ENCODE results near the gene EXPH5.

GRCh38 chr11:108571001-108571400, 22.6 kb downstream of the EXPH5 start:
- TF ChIP-seq CTCF (IDR thresholded peaks at IDR 0.05) = no peak
- TF ChIP-seq POLR2A (IDR thresholded peaks at IDR 0.05) = no peak
- TF ChIP-seq POLR2AphosphoS5 (IDR thresholded peaks at IDR 0.05) = peak in 1 of 3 donors; percentile 59

Measured in transverse colon (tissue), 4 donors.